Activated CD4-positive, alpha-beta T cell treated with anti-CD3 and anti-CD28 coated beads for 36 hours (primary cell): ENCODE data around the gene ALG1L2. TPM values are rescaled to one million over a fixed set of nuclear protein-coding genes. Genes with fewer than 3 reads are reported as not detected.
"Not testable (repeated sequence)": the region's sequence is repeated elsewhere in the genome, so short reads cannot be mapped to it uniquely, and the experiment has no call there.

ENCODE experiments used
- ATAC-seq: fragments of 200-7000 bp; cut with Tn5 transposase; one replicate; pipeline ENCODE4 v1.10.0; 2021; ENCODE audit warnings: mild to moderate bottlenecking, moderate library complexity
- CTCF ChIA-PET: fragments of 350-600 bp; sonication (Branson Sonifier 250); formaldehyde crosslinking; loops from one replicate; lab custom pipeline; 2021; ENCODE audit warnings: antibody characterized with exemption; lab: Charles Lee
- POLR2A ChIA-PET: fragments of 350-600 bp; sonication (Branson Sonifier 250); formaldehyde crosslinking; loops from one replicate; lab custom pipeline; 2021; ENCODE audit warnings: antibody characterized with exemption, inconsistent platforms; lab: Charles Lee
- DNase-seq: peaks from one replicate; pipeline ENCODE4 v3.0.0-alpha.2; 2020
- H3K27ac Mint-ChIP-seq: one replicate; pipeline ENCODE4 v1.8.0; 2021; ENCODE audit warnings: mixed read lengths
- H3K27me3 Mint-ChIP-seq: one replicate; pipeline ENCODE4 v1.8.0; 2021; ENCODE audit warnings: mixed read lengths
- H3K36me3 Mint-ChIP-seq: one replicate; pipeline ENCODE4 v1.8.0; 2021; ENCODE audit warnings: low read depth, mixed read lengths
- H3K4me1 Mint-ChIP-seq: one replicate; pipeline ENCODE4 v1.8.0; 2021; ENCODE audit warnings: mixed read lengths
- H3K4me3 Mint-ChIP-seq: one replicate; pipeline ENCODE4 v1.8.0; 2021; ENCODE audit warnings: mild to moderate bottlenecking, moderate library complexity, mixed read lengths
- H3K9me3 Mint-ChIP-seq: one replicate; pipeline ENCODE4 v1.8.0; 2021; ENCODE audit warnings: low read depth, mixed read lengths
- intact Hi-C, 2 experiments: fragments of 100-400 bp; cut with DNase I in 1 of 2; cut with micrococcal nuclease in 1 of 2; formaldehyde crosslinking; loops; one replicate each; pipeline versions ENCODE4 v1.14.2 to v1.15.1; 2022 to 2024; cut with DNase I, micrococcal nuclease
- total RNA-seq, 2 experiments: library from RNA; stranded (reverse); gene quantifications; one replicate each; pipeline ENCODE4 v1.2.3, GENCODE V29; 2021

ALG1L2 gene
- total RNA-seq = under 1 TPM in 1 of 2 experiments, not detected in 1; 0.71 TPM

- Mint-ChIP-seq H3K36me3 (no peaks in the 10 kb centered on the region), H3K27me3 (peaks cover 5% of the 10 kb centered on the region), H3K9me3 (no peaks in the 10 kb centered on the region), H3K27ac (no peak within 1 kb of the TSS), H3K4me3 (no peak within 1 kb of the TSS), H3K4me1 (no peaks in the 10 kb centered on the region)
- intact Hi-C loops = no loop called here
- ChIA-PET POLR2A (no interaction called here), CTCF (interaction anchor here (0.6 to 1.8 kb wide), 3 partner anchors 16 to 111 kb away, joined by 3 to 6 read pairs (median 6); no protein-coding TSS in a partner anchor)
- no peak for ATAC-seq
- no peak for DNase-seq
Observed at GRCh38 chr3:130081351-130081881, at the start of gene ALG1L2. TSS of gene ALG1L2 (plus strand) at chr3:130081831. CDS start at chr3:130082017, 186 bp downstream.

- H3K9me3 Mint-ChIP-seq, intact Hi-C loops, CTCF ChIA-PET: not testable (repeated sequence)
Observed at GRCh38 chr3:130037126-130037815, 44.4 kb upstream of the ALG1L2 start.

GRCh38 chr3:130042736-130043135, 38.9 kb upstream of the ALG1L2 start:
- H3K27me3 Mint-ChIP-seq, H3K27ac Mint-ChIP-seq, H3K9me3 Mint-ChIP-seq, CTCF ChIA-PET, DNase-seq, intact Hi-C loops, H3K4me3 Mint-ChIP-seq, ATAC-seq, H3K4me1 Mint-ChIP-seq, H3K36me3 Mint-ChIP-seq, POLR2A ChIA-PET: not testable (repeated sequence)

More at GRCh38 chr3:130037126-130037815, 44.4 kb upstream of the ALG1L2 start:
- H3K27ac Mint-ChIP-seq, ATAC-seq, H3K4me1 Mint-ChIP-seq, H3K27me3 Mint-ChIP-seq, POLR2A ChIA-PET, H3K4me3 Mint-ChIP-seq, H3K36me3 Mint-ChIP-seq, DNase-seq: not testable (repeated sequence)

GRCh38 chr3:130043658-130044057, 38.0 kb upstream of the ALG1L2 start:
- H3K36me3 Mint-ChIP-seq, H3K9me3 Mint-ChIP-seq, ATAC-seq, CTCF ChIA-PET, H3K4me3 Mint-ChIP-seq, H3K27me3 Mint-ChIP-seq, H3K4me1 Mint-ChIP-seq, DNase-seq, H3K27ac Mint-ChIP-seq, POLR2A ChIA-PET, intact Hi-C loops: not testable (repeated sequence)

GRCh38 chr3:130044370-130044769, 37.3 kb upstream of the ALG1L2 start:
- DNase-seq (no peak), ATAC-seq (no peak)
- H3K4me3 Mint-ChIP-seq = no peak overlapping the region
- no peaks in the 10 kb centered on the region for H3K4me1 Mint-ChIP-seq
- ChIA-PET POLR2A (no interaction called here), CTCF (no interaction called here)
- no peaks in the 10 kb centered on the region for H3K9me3 Mint-ChIP-seq
- no peak overlapping the region for H3K27ac Mint-ChIP-seq
- intact Hi-C loops = no loop called here
- H3K27me3 Mint-ChIP-seq = no peaks in the 10 kb centered on the region
- no peaks in the 10 kb centered on the region for H3K36me3 Mint-ChIP-seq

- H3K4me1 Mint-ChIP-seq = no peaks in the 10 kb centered on the region
- DNase-seq (no peak), ATAC-seq (no peak)
- H3K27ac Mint-ChIP-seq = no peak overlapping the region
- intact Hi-C loops = no loop called here
- H3K27me3 Mint-ChIP-seq = peaks cover 3% of the 10 kb centered on the region
- no peaks in the 10 kb centered on the region for H3K9me3 Mint-ChIP-seq
- ChIA-PET POLR2A (no interaction called here), CTCF (no interaction called here)
- H3K4me3 Mint-ChIP-seq = no peak overlapping the region
- H3K36me3 Mint-ChIP-seq = no peaks in the 10 kb centered on the region
Observed at GRCh38 chr3:130048726-130049125, 32.9 kb upstream of the ALG1L2 start.

GRCh38 chr3:130052366-130052765, 29.3 kb upstream of the ALG1L2 start:
- H3K36me3 Mint-ChIP-seq, H3K27ac Mint-ChIP-seq, CTCF ChIA-PET, H3K27me3 Mint-ChIP-seq, H3K9me3 Mint-ChIP-seq, intact Hi-C loops, H3K4me1 Mint-ChIP-seq, DNase-seq, POLR2A ChIA-PET, H3K4me3 Mint-ChIP-seq, ATAC-seq: not testable (repeated sequence)

- H3K4me3 Mint-ChIP-seq, H3K4me1 Mint-ChIP-seq, H3K27ac Mint-ChIP-seq: not testable (repeated sequence)
Observed at GRCh38 chr3:130052965-130053364, 28.7 kb upstream of the ALG1L2 start.

GRCh38 chr3:130057536-130058266, 23.9 kb upstream of the ALG1L2 start:
- ATAC-seq, H3K36me3 Mint-ChIP-seq, intact Hi-C loops, H3K27ac Mint-ChIP-seq, H3K9me3 Mint-ChIP-seq, H3K4me1 Mint-ChIP-seq, DNase-seq, CTCF ChIA-PET, H3K4me3 Mint-ChIP-seq, H3K27me3 Mint-ChIP-seq, POLR2A ChIA-PET: not testable (repeated sequence)

More at GRCh38 chr3:130052965-130053364, 28.7 kb upstream of the ALG1L2 start:
- H3K27me3 Mint-ChIP-seq, CTCF ChIA-PET, DNase-seq, H3K36me3 Mint-ChIP-seq, H3K9me3 Mint-ChIP-seq, intact Hi-C loops, POLR2A ChIA-PET, ATAC-seq: not testable (repeated sequence)

GRCh38 chr3:130058267-130058657, 23.4 kb upstream of the ALG1L2 start:
- H3K27me3 Mint-ChIP-seq, H3K36me3 Mint-ChIP-seq, DNase-seq, intact Hi-C loops, H3K4me3 Mint-ChIP-seq, POLR2A ChIA-PET, CTCF ChIA-PET, H3K9me3 Mint-ChIP-seq, ATAC-seq, H3K27ac Mint-ChIP-seq, H3K4me1 Mint-ChIP-seq: not testable (repeated sequence)

GRCh38 chr3:130058716-130059115, 22.9 kb upstream of the ALG1L2 start:
- intact Hi-C loops, CTCF ChIA-PET, DNase-seq, H3K27ac Mint-ChIP-seq, H3K4me3 Mint-ChIP-seq, H3K4me1 Mint-ChIP-seq, H3K36me3 Mint-ChIP-seq, POLR2A ChIA-PET, H3K27me3 Mint-ChIP-seq, ATAC-seq, H3K9me3 Mint-ChIP-seq: not testable (repeated sequence)

- H3K4me1 Mint-ChIP-seq, H3K9me3 Mint-ChIP-seq, H3K4me3 Mint-ChIP-seq, H3K36me3 Mint-ChIP-seq, POLR2A ChIA-PET, CTCF ChIA-PET, ATAC-seq, DNase-seq, H3K27ac Mint-ChIP-seq, intact Hi-C loops, H3K27me3 Mint-ChIP-seq: not testable (repeated sequence)
Observed at GRCh38 chr3:130059162-130059561, 22.5 kb upstream of the ALG1L2 start.
